ENCODE data around the gene SETD7. TPM values are rescaled to one million over a fixed set of nuclear protein-coding genes. Genes with fewer than 3 reads are reported as not detected.

The SETD7 gene
- total RNA-seq, 4 donors from 2014 or later, result 73.1 to 134 (median 113) TPM

DNA sequence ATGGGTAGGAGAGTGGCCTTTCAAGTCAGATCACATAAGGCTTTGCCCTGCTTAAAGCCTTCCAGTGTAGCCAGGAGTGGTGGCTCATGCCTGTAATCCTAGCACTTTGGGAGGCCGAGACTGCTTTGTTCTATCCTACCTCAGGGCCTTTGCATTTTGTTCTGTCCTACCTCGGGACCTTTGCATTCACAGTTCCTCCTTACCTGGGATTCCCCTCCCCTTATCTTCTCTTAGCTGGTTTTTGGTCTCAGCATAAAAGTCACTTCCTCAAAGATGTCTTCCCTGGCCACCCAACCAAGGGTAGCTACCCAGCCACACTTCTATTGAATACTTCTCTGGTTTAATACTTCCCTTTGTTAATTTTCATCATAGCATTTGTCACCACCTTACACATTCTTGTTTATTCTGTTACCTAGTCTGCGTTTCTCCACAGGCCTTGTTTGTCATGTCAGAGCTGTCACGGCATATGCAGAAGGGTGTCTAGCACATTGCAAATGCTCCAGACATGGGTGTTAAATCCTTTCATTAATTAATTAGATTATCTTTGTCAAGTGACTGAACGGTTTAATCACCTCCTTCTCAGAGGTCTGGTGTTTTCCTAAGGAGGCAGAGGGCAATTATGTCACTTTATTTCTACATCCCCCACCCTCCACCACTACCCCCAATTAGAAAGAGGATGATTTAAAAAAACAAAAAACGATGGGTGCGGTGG is 11.3 kb upstream of the SETD7 start:
- no peaks in the 10 kb centered on the region for H3K9me3 ChIP-seq
- H3K27ac ChIP-seq, result no peak overlapping the region
- intact Hi-C loops (cut with DNase I; ENCODE audit: low total_unique reads) (no loop called here), in situ Hi-C loops (cut with MboI; ENCODE audit: low sequenced_read_pairs in 4 of 4) (no loop called here)
- no peaks in the 10 kb centered on the region for H3K36me3 ChIP-seq
- H3K4me1 ChIP-seq, result peaks cover 0 to 10% of the 10 kb centered on the region in 2 donors
- no peak for DNase-seq
- H3K4me3 ChIP-seq, result no peak overlapping the region
- ATAC-seq, result no peak
- TF ChIP-seq CTCF (IDR thresholded peaks at IDR 0.05 in 4 of 5, conservative IDR thresholded peaks at IDR 0.05 in 1 of 5) (no peak), POLR2A (IDR thresholded peaks at IDR 0.05) (no peak)
- no peaks in the 10 kb centered on the region for H3K27me3 ChIP-seq

- Histone ChIP-seq H3K27me3 (no peaks in the 10 kb centered on the region), H3K27ac (no peak overlapping the region), H3K36me3 (no peaks in the 10 kb centered on the region), H3K9me3 (no peaks in the 10 kb centered on the region), H3K4me1 (peaks cover 0 to 19% of the 10 kb centered on the region in 2 donors), H3K4me3 (no peak overlapping the region)
- TF ChIP-seq CTCF (IDR thresholded peaks at IDR 0.05 in 4 of 5, conservative IDR thresholded peaks at IDR 0.05 in 1 of 5) (peak in 1 of 5 experiments; percentile 27), POLR2A (IDR thresholded peaks at IDR 0.05) (no peak)
- DNase-seq (no peak), ATAC-seq (no peak)
- in situ Hi-C loops (cut with MboI; ENCODE audit: low sequenced_read_pairs in 4 of 4) (no loop called here), intact Hi-C loops (cut with DNase I; ENCODE audit: low total_unique reads) (no loop called here)
Measured at GRCh38 chr4:139564502-139564901, 8.5 kb upstream of the SETD7 start.

DNA sequence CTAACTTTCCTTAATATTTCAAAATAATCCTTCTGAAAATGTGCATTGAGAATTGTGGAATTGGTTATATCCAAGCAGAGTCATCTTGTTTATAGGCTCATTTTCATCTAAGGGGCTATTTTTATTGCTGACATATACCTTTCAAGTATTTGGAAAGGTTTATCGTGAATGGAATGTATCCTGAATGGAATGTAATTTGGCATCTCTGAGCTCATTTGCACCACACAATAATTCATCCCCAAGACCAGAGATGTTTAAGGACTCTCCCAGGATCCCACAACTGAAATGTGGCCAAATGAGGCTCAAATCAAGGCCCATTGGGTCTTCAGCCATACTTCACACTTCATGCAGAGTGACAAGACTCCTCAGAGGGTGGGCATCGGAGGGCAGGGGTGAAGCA is 7.5 kb upstream of the SETD7 start:
- no peak for ATAC-seq
- TF ChIP-seq CTCF (IDR thresholded peaks at IDR 0.05 in 4 of 5, conservative IDR thresholded peaks at IDR 0.05 in 1 of 5), result no peak
- TF ChIP-seq POLR2A (IDR thresholded peaks at IDR 0.05), result no peak
- H3K27ac ChIP-seq, result no peak overlapping the region
- no peak overlapping the region for H3K4me3 ChIP-seq
- no peaks in the 10 kb centered on the region for H3K9me3 ChIP-seq
- no peaks in the 10 kb centered on the region for H3K36me3 ChIP-seq
- DNase-seq, result no peak
- intact Hi-C loops (cut with DNase I; ENCODE audit: low total_unique reads) (no loop called here), in situ Hi-C loops (cut with MboI; ENCODE audit: low sequenced_read_pairs in 4 of 4) (no loop called here)
- H3K4me1 ChIP-seq, result peaks cover 0 to 19% of the 10 kb centered on the region in 2 donors
- H3K27me3 ChIP-seq, result no peaks in the 10 kb centered on the region

DNA sequence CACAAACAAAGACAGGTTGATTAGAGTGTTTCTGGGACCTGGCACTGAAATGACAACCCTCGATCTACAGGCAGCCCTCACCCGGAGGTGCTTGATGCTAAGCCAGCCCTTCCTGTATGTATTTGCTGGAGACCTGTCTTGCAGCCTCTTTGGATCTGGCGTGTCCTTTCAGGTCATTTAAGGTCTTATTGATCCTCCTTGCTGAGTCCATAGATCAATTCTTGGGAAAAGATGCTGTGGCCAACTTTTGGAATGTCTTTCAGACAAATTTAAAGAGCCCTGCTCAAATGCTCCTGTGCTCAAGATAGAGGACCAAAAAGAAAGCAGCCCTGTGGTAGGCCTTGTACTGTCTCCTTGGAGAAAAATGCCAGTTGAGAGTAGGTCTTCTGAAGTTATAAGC is 6.8 kb upstream of the SETD7 start:
- ATAC-seq (no peak), DNase-seq (no peak)
- H3K27ac ChIP-seq, result no peak overlapping the region
- H3K4me1 ChIP-seq, result peaks cover 0 to 19% of the 10 kb centered on the region in 2 donors
- no peak overlapping the region for H3K4me3 ChIP-seq
- intact Hi-C loops (cut with DNase I; ENCODE audit: low total_unique reads), result no loop called here
- TF ChIP-seq CTCF (IDR thresholded peaks at IDR 0.05 in 4 of 5, conservative IDR thresholded peaks at IDR 0.05 in 1 of 5) (no peak), POLR2A (IDR thresholded peaks at IDR 0.05) (no peak)
- no peaks in the 10 kb centered on the region for H3K9me3 ChIP-seq
- in situ Hi-C loops (cut with MboI; ENCODE audit: low sequenced_read_pairs in 4 of 4), result no loop called here
- no peaks in the 10 kb centered on the region for H3K27me3 ChIP-seq
- H3K36me3 ChIP-seq, result no peaks in the 10 kb centered on the region

Data from gastrocnemius medialis (tissue), 4 donors.